Measurements from ENCODE around the gene TFCP2L1. TPM values are rescaled to one million over a fixed set of nuclear protein-coding genes. Genes with fewer than 3 reads are reported as not detected.

TFCP2L1 gene
- polyA plus RNA-seq, 3 donors: 0.03 to 0.24 TPM; not detected in 1

DNA sequence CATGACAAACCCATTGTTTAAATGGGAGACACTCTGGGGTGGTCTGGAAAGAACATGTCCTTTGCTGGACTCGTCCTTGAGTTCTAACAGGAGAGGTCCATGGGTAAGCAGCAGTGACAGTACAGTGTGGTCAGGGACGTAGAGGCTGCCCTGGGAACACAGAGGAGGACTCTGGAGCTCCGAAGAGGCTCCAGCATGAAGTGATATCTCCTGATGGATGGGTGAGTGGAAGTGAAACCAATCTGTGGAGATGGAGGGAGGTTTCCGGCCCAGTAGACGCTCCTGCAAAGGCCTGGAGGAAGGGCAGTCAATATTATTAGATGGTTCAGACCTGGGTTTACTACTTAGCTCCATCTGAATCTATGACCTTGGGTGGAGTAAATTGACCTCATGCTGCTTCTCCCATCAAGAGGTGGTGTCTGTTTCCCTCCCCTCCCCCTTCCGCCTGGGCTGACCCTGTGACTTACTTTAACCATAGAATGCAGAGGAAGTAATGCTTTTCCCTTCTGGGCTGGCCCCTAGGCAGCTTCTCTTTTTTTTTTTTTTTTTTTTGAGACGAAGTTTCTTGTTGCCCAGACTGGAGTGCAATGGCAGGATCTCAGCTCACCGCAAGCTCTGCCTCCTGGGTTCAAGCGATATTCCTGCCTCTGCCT is 2.3 kb upstream of the TFCP2L1 start:
- Histone ChIP-seq H3K4me1 (ENCODE audit: control insufficient read depth in 1 of 2, insufficient read depth in 2 of 2, low read length in 2 of 2) (peaks cover 47 to 50% of the 10 kb centered on the region in 2 donors), H3K27me3 (ENCODE audit: control insufficient read depth in 2 of 2, insufficient read depth in 2 of 2, low read length in 2 of 2) (peaks cover 20 to 37% of the 10 kb centered on the region in 2 donors), H3K9ac (ENCODE audit: insufficient read depth, low read length, poor library complexity, severe bottlenecking) (no peak overlapping the region), H3K79me2 (ENCODE audit: insufficient read depth, low read length) (no peaks in the 10 kb centered on the region), H3K9me3 (replicated peaks in 1 of 2; ENCODE audit: control insufficient read depth in 1 of 2, insufficient read depth in 1 of 2, low read length in 2 of 2) (no peaks in the 10 kb centered on the region), H3K27ac (ENCODE audit: low read depth in 1 of 2, low read length in 2 of 2) (peak overlapping the region; percentile 34 to 52), H4K20me1 (ENCODE audit: insufficient read depth, low read length) (no peaks in the 10 kb centered on the region), H3K4me3 (replicated peaks in 1 of 3; ENCODE audit: low read depth in 2 of 3, low read length in 3 of 3) (peak overlapping the region in 2 of 3 experiments; percentile 7 to 56), H3K36me3 (replicated peaks in 1 of 2; ENCODE audit: control insufficient read depth in 1 of 2, insufficient read depth in 2 of 2, low read length in 2 of 2) (no peaks in the 10 kb centered on the region), H3K4me2 (replicated peaks; ENCODE audit: extremely low read depth, low read length, poor library complexity, severe bottlenecking) (peak overlapping the region; percentile 52), H2AFZ (ENCODE audit: insufficient read depth, low read depth, low read length, poor library complexity, severe bottlenecking) (peak overlapping the region; percentile 14)
- peaks cover 8 to 19% of the 10 kb centered on the region in 2 donors for H3K36me3 Mint-ChIP-seq
- peak; percentile 71 to 76 (median 71) for DNase-seq
- H3K9me3 Mint-ChIP-seq: peaks cover 0 to 13% (median 6%) of the 10 kb centered on the region in 7 donors
- peak overlapping the region; percentile 70 to 85 for H3K4me3 Mint-ChIP-seq
- TF ChIP-seq, protein P1, sequence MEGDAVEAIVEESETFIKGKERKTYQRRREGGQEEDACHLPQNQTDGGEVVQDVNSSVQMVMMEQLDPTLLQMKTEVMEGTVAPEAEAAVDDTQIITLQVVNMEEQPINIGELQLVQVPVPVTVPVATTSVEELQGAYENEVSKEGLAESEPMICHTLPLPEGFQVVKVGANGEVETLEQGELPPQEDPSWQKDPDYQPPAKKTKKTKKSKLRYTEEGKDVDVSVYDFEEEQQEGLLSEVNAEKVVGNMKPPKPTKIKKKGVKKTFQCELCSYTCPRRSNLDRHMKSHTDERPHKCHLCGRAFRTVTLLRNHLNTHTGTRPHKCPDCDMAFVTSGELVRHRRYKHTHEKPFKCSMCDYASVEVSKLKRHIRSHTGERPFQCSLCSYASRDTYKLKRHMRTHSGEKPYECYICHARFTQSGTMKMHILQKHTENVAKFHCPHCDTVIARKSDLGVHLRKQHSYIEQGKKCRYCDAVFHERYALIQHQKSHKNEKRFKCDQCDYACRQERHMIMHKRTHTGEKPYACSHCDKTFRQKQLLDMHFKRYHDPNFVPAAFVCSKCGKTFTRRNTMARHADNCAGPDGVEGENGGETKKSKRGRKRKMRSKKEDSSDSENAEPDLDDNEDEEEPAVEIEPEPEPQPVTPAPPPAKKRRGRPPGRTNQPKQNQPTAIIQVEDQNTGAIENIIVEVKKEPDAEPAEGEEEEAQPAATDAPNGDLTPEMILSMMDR (IDR thresholded peaks at IDR 0.05): no peak
- peaks cover 57% of the 10 kb centered on the region for H3K4me1 Mint-ChIP-seq
- intact Hi-C loops (cut with micrococcal nuclease): loop anchor here in 1 of 2 donors (2.0 kb wide), 1 partner anchor 90 kb away; no protein-coding TSS in a partner anchor
- 27% methylated on average over 6 of the region's 9 CpGs for WGBS (ENCODE audit: insufficient coverage)
- peak overlapping the region; percentile 68 to 87 (median 84) for H3K27ac Mint-ChIP-seq
- peaks cover 36 to 44% (median 42%) of the 10 kb centered on the region in 3 donors for H3K27me3 Mint-ChIP-seq (ENCODE audit: low read depth in 3 of 3)

GRCh38 chr2:121286506-121286905 is 1.5 kb upstream of the TFCP2L1 start:
- Mint-ChIP-seq H3K4me3 (peak overlapping the region in 1 of 2 donors; percentile 85), H3K36me3 (peaks cover 8 to 19% of the 10 kb centered on the region in 2 donors), H3K27ac (peak overlapping the region in 4 of 7 donors; percentile 10 to 83 (median 78)), H3K27me3 (ENCODE audit: low read depth in 3 of 3) (peaks cover 39 to 47% (median 46%) of the 10 kb centered on the region in 3 donors), H3K9me3 (peaks cover 0 to 13% (median 6%) of the 10 kb centered on the region in 7 donors), H3K4me1 (peaks cover 60% of the 10 kb centered on the region)
- Histone ChIP-seq H3K79me2 (ENCODE audit: insufficient read depth, low read length) (no peaks in the 10 kb centered on the region), H3K27ac (ENCODE audit: low read depth in 1 of 2, low read length in 2 of 2) (no peak overlapping the region), H3K4me3 (replicated peaks in 1 of 3; ENCODE audit: low read depth in 2 of 3, low read length in 3 of 3) (peak overlapping the region in 1 of 3 experiments; percentile 56), H3K4me2 (replicated peaks; ENCODE audit: extremely low read depth, low read length, poor library complexity, severe bottlenecking) (no peak overlapping the region), H4K20me1 (ENCODE audit: insufficient read depth, low read length) (no peaks in the 10 kb centered on the region), H3K4me1 (ENCODE audit: control insufficient read depth in 1 of 2, insufficient read depth in 2 of 2, low read length in 2 of 2) (peaks cover 55 to 57% of the 10 kb centered on the region in 2 donors), H2AFZ (ENCODE audit: insufficient read depth, low read depth, low read length, poor library complexity, severe bottlenecking) (peak overlapping the region; percentile 14), H3K36me3 (replicated peaks in 1 of 2; ENCODE audit: control insufficient read depth in 1 of 2, insufficient read depth in 2 of 2, low read length in 2 of 2) (no peaks in the 10 kb centered on the region), H3K27me3 (ENCODE audit: control insufficient read depth in 2 of 2, insufficient read depth in 2 of 2, low read length in 2 of 2) (peaks cover 20 to 42% of the 10 kb centered on the region in 2 donors), H3K9me3 (replicated peaks in 1 of 2; ENCODE audit: control insufficient read depth in 1 of 2, insufficient read depth in 1 of 2, low read length in 2 of 2) (no peaks in the 10 kb centered on the region), H3K9ac (ENCODE audit: insufficient read depth, low read length, poor library complexity, severe bottlenecking) (no peak overlapping the region)
- intact Hi-C loops (cut with micrococcal nuclease): loop anchor here in 1 of 2 donors (2.0 kb wide), 1 partner anchor 90 kb away; no protein-coding TSS in a partner anchor
- TF ChIP-seq, protein P1 (IDR thresholded peaks at IDR 0.05): no peak
- WGBS (ENCODE audit: insufficient coverage): 100% methylated on average over 1 of the region's 4 CpGs
- no peak for DNase-seq

Data from CD14-positive monocyte (primary cell).